HEK293 (cell line): ENCODE measurements around the gene SERPINB11.

Source experiments
- CTCF ChIA-PET: fragments of 350-600 bp; formaldehyde crosslinking; extraction: SDS; loops from one replicate; lab custom pipeline; 2021; ENCODE audit warnings: antibody characterized with exemption; lab: Yijun Ruan, JAX
- POLR2A ChIA-PET: fragments of 300-600 bp; formaldehyde crosslinking; extraction: SDS; loops from one replicate; lab custom pipeline; 2020; ENCODE audit warnings: antibody characterized with exemption, inconsistent platforms; lab: Yijun Ruan, JAX
- H3K27ac ChIP-seq: fragments of 200-500 bp; sonication (Bioruptor generic); 2 replicates; pipeline ENCODE4 v1.5.1; 2014; ENCODE audit warnings: low read depth, low read length, control low read depth, inconsistent platforms; ENCODE audit errors: extremely low read depth
- H3K36me3 ChIP-seq, 2 experiments: fragments of 200-500 bp in 1 of 2; sonication (Bioruptor generic) in 1 of 2; 1 replicate in 1 of 2; 2 replicates in 1 of 2; pipeline ENCODE4 v1.5.1; 2014 to 2017; ENCODE audit warnings: inconsistent platforms in 2 of 2, low read length in 2 of 2; ENCODE audit not compliant: control insufficient read depth in 2 of 2, insufficient read depth in 1 of 2
- H3K4me1 ChIP-seq: fragments of 200-500 bp; sonication (Bioruptor generic); 2 replicates; pipeline ENCODE4 v1.5.1; 2014; ENCODE audit warnings: mild to moderate bottlenecking, low read length, inconsistent platforms; ENCODE audit not compliant: control insufficient read depth, insufficient read depth
- H3K4me3 ChIP-seq: 2 replicates; pipeline ENCODE4 v1.5.1; 2011; ENCODE audit warnings: low read depth, mild to moderate bottlenecking, control low read depth, low read length, moderate library complexity
- H3K9me3 ChIP-seq: fragments of 200-500 bp; sonication (Bioruptor generic); 2 replicates; pipeline ENCODE4 v1.5.1; 2014; ENCODE audit warnings: low read depth, low read length, inconsistent platforms; ENCODE audit not compliant: control insufficient read depth, insufficient read depth
- HOXD13 ChIP-seq: sonication (generic); formaldehyde crosslinking; IDR thresholded peaks from 2 replicates; pipeline ENCODE4 v1.8.0; 2022; ENCODE audit warnings: missing genetic modification reagents, borderline replicate concordance
- KLF1 ChIP-seq: fragments of 450-650 bp; formaldehyde crosslinking; IDR thresholded peaks from 2 replicates; pipeline ENCODE4 v1.5.1; 2016; ENCODE audit warnings: missing biosample characterization, missing genetic modification characterization
- KLF9 ChIP-seq: fragments of 450-650 bp; formaldehyde crosslinking; IDR thresholded peaks from 2 replicates; pipeline ENCODE4 v1.5.1; 2016; ENCODE audit warnings: missing biosample characterization, missing genetic modification characterization, low read depth
- MEIS1 ChIP-seq: sonication (generic); formaldehyde crosslinking; IDR thresholded peaks from 2 replicates; pipeline ENCODE4 v1.8.1; 2022; ENCODE audit warnings: missing genetic modification reagents, mild to moderate bottlenecking, borderline replicate concordance
- REPIN1 ChIP-seq: fragments of 450-650 bp; formaldehyde crosslinking; IDR thresholded peaks from 2 replicates; pipeline ENCODE4 v1.5.1; 2017; ENCODE audit warnings: missing biosample characterization, missing genetic modification characterization, low read depth
- SP7 ChIP-seq: fragments of 450-650 bp; formaldehyde crosslinking; IDR thresholded peaks from 2 replicates; pipeline ENCODE4 v1.5.1; 2016; ENCODE audit warnings: missing biosample characterization, missing genetic modification characterization
- TCF7L2 ChIP-seq: IDR thresholded peaks from 2 replicates; pipeline ENCODE4 v1.6.1; 2011; ENCODE audit warnings: low read depth, mild to moderate bottlenecking, inconsistent platforms, low read length, moderate library complexity, borderline replicate concordance
- ZBTB49 ChIP-seq: fragments of 450-650 bp; formaldehyde crosslinking; IDR thresholded peaks from 2 replicates; pipeline ENCODE4 v1.5.1; 2016; ENCODE audit warnings: missing biosample characterization, missing genetic modification characterization, low read depth
- ZFHX2 ChIP-seq: fragments of 450-650 bp; formaldehyde crosslinking; conservative IDR thresholded peaks from 2 replicates; pipeline ENCODE4 v1.5.1; 2016; ENCODE audit warnings: missing biosample characterization, missing genetic modification characterization
- ZIC2 ChIP-seq: fragments of 450-650 bp; formaldehyde crosslinking; IDR thresholded peaks from 2 replicates; pipeline ENCODE4 v1.5.1; 2016; ENCODE audit warnings: missing biosample characterization, missing genetic modification characterization
- ZNF140 ChIP-seq: fragments of 450-650 bp; formaldehyde crosslinking; IDR thresholded peaks from 2 replicates; pipeline ENCODE4 v1.5.1; 2016; ENCODE audit warnings: missing biosample characterization, missing genetic modification characterization
- ZNF155 ChIP-seq: fragments of 450-650 bp; formaldehyde crosslinking; IDR thresholded peaks from 2 replicates; pipeline ENCODE4 v1.5.1; 2016; ENCODE audit warnings: missing biosample characterization, missing genetic modification characterization
- ZNF184 ChIP-seq: fragments of 450-650 bp; IDR thresholded peaks from 2 replicates; pipeline ENCODE4 v1.5.1; 2018; ENCODE audit warnings: missing biosample characterization, mild to moderate bottlenecking, missing genetic modification characterization
- ZNF19 ChIP-seq: fragments of 450-650 bp; formaldehyde crosslinking; IDR thresholded peaks from 2 replicates; pipeline ENCODE4; 2016; ENCODE audit warnings: missing biosample characterization, missing genetic modification characterization, low read depth
- ZNF2 ChIP-seq: fragments of 450-650 bp; formaldehyde crosslinking; IDR thresholded peaks from 2 replicates; pipeline ENCODE4 v1.5.1; 2016; ENCODE audit warnings: missing biosample characterization, missing genetic modification characterization
- ZNF266 ChIP-seq: fragments of 450-650 bp; formaldehyde crosslinking; IDR thresholded peaks from 2 replicates; pipeline ENCODE4 v1.5.1; 2016; ENCODE audit warnings: missing biosample characterization, missing genetic modification characterization, low read depth
- ZNF48 ChIP-seq: fragments of 450-650 bp; formaldehyde crosslinking; IDR thresholded peaks from 2 replicates; pipeline ENCODE4 v1.5.1; 2016; ENCODE audit warnings: missing biosample characterization, missing genetic modification characterization
- ZNF513 ChIP-seq: fragments of 450-650 bp; IDR thresholded peaks from 2 replicates; pipeline ENCODE4 v1.5.1; 2018; ENCODE audit warnings: missing biosample characterization, missing genetic modification characterization
- ZNF514 ChIP-seq: fragments of 450-650 bp; formaldehyde crosslinking; IDR thresholded peaks from 2 replicates; pipeline ENCODE4 v1.5.1; 2016; ENCODE audit warnings: missing biosample characterization, missing genetic modification characterization
- ZNF596 ChIP-seq: fragments of 450-650 bp; IDR thresholded peaks from 2 replicates; pipeline ENCODE4 v1.5.0; 2018; ENCODE audit warnings: missing biosample characterization, mild to moderate bottlenecking, missing genetic modification characterization, moderate library complexity
- ZNF660 ChIP-seq: fragments of 450-650 bp; IDR thresholded peaks from 2 replicates; pipeline ENCODE4 v1.5.1; 2018; ENCODE audit warnings: missing biosample characterization, mild to moderate bottlenecking, missing genetic modification characterization
- ZNF670 ChIP-seq: fragments of 450-650 bp; formaldehyde crosslinking; IDR thresholded peaks from 2 replicates; pipeline ENCODE4 v1.5.1; 2016; ENCODE audit warnings: missing biosample characterization, missing genetic modification characterization, low read depth
- ZNF692 ChIP-seq: fragments of 450-650 bp; formaldehyde crosslinking; IDR thresholded peaks from 2 replicates; pipeline ENCODE4 v1.5.1; 2016; ENCODE audit warnings: missing biosample characterization, missing genetic modification characterization
- ZNF777 ChIP-seq: fragments of 450-650 bp; formaldehyde crosslinking; IDR thresholded peaks from 2 replicates; pipeline ENCODE4 v1.5.1; 2017; ENCODE audit warnings: missing biosample characterization, missing genetic modification characterization, borderline replicate concordance
- ZXDB ChIP-seq: fragments of 450-650 bp; formaldehyde crosslinking; IDR thresholded peaks from 2 replicates; pipeline ENCODE4 v1.5.1; 2016; ENCODE audit warnings: missing biosample characterization, missing genetic modification characterization
- TF ChIP-seq, protein P1 (sequence below): fragments of 450-650 bp; formaldehyde crosslinking; IDR thresholded peaks from 2 replicates; pipeline ENCODE4 v1.5.1; 2016; ENCODE audit warnings: missing biosample characterization, missing genetic modification characterization
- TF ChIP-seq, protein P2 (sequence below): fragments of 450-650 bp; formaldehyde crosslinking; IDR thresholded peaks from 2 replicates; pipeline ENCODE4 v1.5.1; 2017; ENCODE audit warnings: missing biosample characterization, missing genetic modification characterization

The SERPINB11 gene

GRCh38 chr18:63681449-63682340 lies 21.1 kb upstream of the SERPINB11 start (continued):
- TF ChIP-seq ZNF660 (tag by site-specific recombination) = no peak
- TF ChIP-seq ZNF692 = no peak
- TF ChIP-seq, all 188 proteins: peak for 0

GRCh38 chr18:63683152-63683551 lies 19.6 kb upstream of the SERPINB11 start:
- ChIA-PET CTCF (no interaction called here), POLR2A (no interaction called here)
- no peaks in the 10 kb centered on the region for H3K9me3 ChIP-seq
- H3K36me3 ChIP-seq = no peaks in the 10 kb centered on the region
- no peak overlapping the region for H3K27ac ChIP-seq
- no peak for TF ChIP-seq KLF1
- no peak for TF ChIP-seq TCF7L2
- TF ChIP-seq ZNF266 = no peak
- no peak for TF ChIP-seq ZNF2
- TF ChIP-seq ZNF184 (tag by site-specific recombination) = no peak
- TF ChIP-seq, all 188 proteins: peak for 0
- Histone ChIP-seq H3K4me1 (no peaks in the 10 kb centered on the region), H3K4me3 (no peak overlapping the region)

GRCh38 chr18:63683890-63684289 lies 18.9 kb upstream of the SERPINB11 start:
- H3K4me3 ChIP-seq = no peak overlapping the region
- H3K27ac ChIP-seq = no peak overlapping the region
- ChIA-PET CTCF (interaction anchor here (0.6 to 1.1 kb wide), 2 partner anchors 166 to 198 kb away, joined by 3 to 6 read pairs; no protein-coding TSS in a partner anchor), POLR2A (no interaction called here)
- H3K4me1 ChIP-seq = no peaks in the 10 kb centered on the region
- TF ChIP-seq ZNF670 (tag by site-specific recombination) (no peak), ZNF19 (tag by site-specific recombination) (no peak), ZNF513 (tag by site-specific recombination) (no peak), ZNF514 (no peak), ZNF140 (tag by site-specific recombination) (no peak), HOXD13 (CRISPR knock-in tag) (no peak), MEIS1 (CRISPR knock-in tag) (no peak), ZNF48 (no peak), ZNF155 (tag by site-specific recombination) (no peak), ZFHX2 (no peak), ZIC2 (tag by site-specific recombination) (no peak), KLF9 (no peak), ZBTB49 (tag by site-specific recombination) (no peak), REPIN1 (tag by site-specific recombination) (no peak), ZXDB (tag by site-specific recombination) (no peak), ZNF777 (tag by site-specific recombination) (no peak), SP7 (tag by site-specific recombination) (no peak), ZNF596 (tag by site-specific recombination) (no peak)
- TF ChIP-seq, protein P1, sequence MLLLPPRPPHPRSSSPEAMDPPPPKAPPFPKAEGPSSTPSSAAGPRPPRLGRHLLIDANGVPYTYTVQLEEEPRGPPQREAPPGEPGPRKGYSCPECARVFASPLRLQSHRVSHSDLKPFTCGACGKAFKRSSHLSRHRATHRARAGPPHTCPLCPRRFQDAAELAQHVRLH = no peak
- TF ChIP-seq, protein P2, sequence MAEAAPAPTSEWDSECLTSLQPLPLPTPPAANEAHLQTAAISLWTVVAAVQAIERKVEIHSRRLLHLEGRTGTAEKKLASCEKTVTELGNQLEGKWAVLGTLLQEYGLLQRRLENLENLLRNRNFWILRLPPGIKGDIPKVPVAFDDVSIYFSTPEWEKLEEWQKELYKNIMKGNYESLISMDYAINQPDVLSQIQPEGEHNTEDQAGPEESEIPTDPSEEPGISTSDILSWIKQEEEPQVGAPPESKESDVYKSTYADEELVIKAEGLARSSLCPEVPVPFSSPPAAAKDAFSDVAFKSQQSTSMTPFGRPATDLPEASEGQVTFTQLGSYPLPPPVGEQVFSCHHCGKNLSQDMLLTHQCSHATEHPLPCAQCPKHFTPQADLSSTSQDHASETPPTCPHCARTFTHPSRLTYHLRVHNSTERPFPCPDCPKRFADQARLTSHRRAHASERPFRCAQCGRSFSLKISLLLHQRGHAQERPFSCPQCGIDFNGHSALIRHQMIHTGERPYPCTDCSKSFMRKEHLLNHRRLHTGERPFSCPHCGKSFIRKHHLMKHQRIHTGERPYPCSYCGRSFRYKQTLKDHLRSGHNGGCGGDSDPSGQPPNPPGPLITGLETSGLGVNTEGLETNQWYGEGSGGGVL (tag by site-specific recombination) = no peak
- H3K36me3 ChIP-seq = no peaks in the 10 kb centered on the region
- H3K9me3 ChIP-seq = no peaks in the 10 kb centered on the region
